Upper lobe of right lung (tissue), 1 donor: ENCODE results near the gene TBK1. TPM values are rescaled to one million over a fixed set of nuclear protein-coding genes. Genes with fewer than 3 reads are reported as not detected.

Experiments used
- ATAC-seq: fragments of 200-7000 bp; cut with Tn5 transposase; one replicate; pipeline ENCODE4 v1.9.1; 2020; ENCODE audit warnings: mild to moderate bottlenecking, moderate library complexity
- DNase-seq: peaks from one replicate; pipeline ENCODE4 v3.0.0-alpha.2; 2020
- H3K27ac ChIP-seq: fragments of 200-600 bp; one replicate; pipeline ENCODE4 v1.8.0; 2022
- H3K27me3 ChIP-seq: fragments of 200-600 bp; one replicate; pipeline ENCODE4 v1.8.0; 2022; ENCODE audit warnings: mild to moderate bottlenecking
- H3K36me3 ChIP-seq: fragments of 200-600 bp; one replicate; pipeline ENCODE4 v1.8.0; 2022
- H3K4me1 ChIP-seq: fragments of 200-600 bp; one replicate; pipeline ENCODE4 v1.8.0; 2022
- H3K4me3 ChIP-seq: fragments of 200-600 bp; one replicate; pipeline ENCODE4 v1.8.0; 2022; ENCODE audit warnings: mild to moderate bottlenecking
- H3K9me3 ChIP-seq: fragments of 200-600 bp; one replicate; pipeline ENCODE4 v1.8.0; 2022
- intact Hi-C: fragments of 100-400 bp; cut with DNase I; formaldehyde crosslinking; loops from one replicate; pipeline ENCODE4 v1.11.0; 2022
- total RNA-seq: library from RNA; stranded (reverse); fragmentation: NEBNext Ultra II Directional; extraction: Animal tissue kit (Norgen Biotek cat#: 25700); gene quantifications from one replicate; pipeline ENCODE4 v1.2.1, GENCODE V29; 2021
- TF ChIP-seq, protein P1 (sequence below): fragments of 200-600 bp; IDR thresholded peaks from one replicate; pipeline ENCODE4 v1.8.0; 2022; ENCODE audit warnings: antibody characterized with exemption
- donor health status: DM: no; HTN: yes; CAD: no; lungs with severe emphysema.

The TBK1 gene
- total RNA-seq, 1 donor from 2014 or later, result 28.2 TPM

DNA sequence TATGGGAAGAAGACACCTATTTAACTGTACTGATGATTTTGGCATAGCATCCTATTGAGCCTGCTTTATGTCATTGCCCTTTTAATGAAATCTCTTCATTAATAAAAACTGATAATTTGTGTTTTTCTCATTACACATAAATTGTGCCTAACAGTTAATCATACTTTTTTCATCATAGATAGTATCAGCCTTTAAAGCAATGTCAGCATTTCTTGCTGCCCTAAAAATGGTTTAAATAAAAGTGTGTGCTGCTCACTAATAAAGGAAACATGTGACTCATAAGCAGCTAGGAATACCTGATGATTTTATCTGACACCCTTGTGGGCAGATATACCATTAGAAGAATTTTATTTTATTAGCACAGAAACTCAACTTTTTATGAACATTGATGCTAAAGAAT is 26.7 kb downstream of the TBK1 start:
- intact Hi-C loops, result no loop called here
- no peak for DNase-seq
- H3K4me1 ChIP-seq, result no peaks in the 10 kb centered on the region
- H3K9me3 ChIP-seq, result peaks cover 5% of the 10 kb centered on the region
- no peak overlapping the region for H3K4me3 ChIP-seq
- H3K27ac ChIP-seq, result no peak overlapping the region
- peaks cover 81% of the 10 kb centered on the region for H3K36me3 ChIP-seq
- TF ChIP-seq, protein P1, sequence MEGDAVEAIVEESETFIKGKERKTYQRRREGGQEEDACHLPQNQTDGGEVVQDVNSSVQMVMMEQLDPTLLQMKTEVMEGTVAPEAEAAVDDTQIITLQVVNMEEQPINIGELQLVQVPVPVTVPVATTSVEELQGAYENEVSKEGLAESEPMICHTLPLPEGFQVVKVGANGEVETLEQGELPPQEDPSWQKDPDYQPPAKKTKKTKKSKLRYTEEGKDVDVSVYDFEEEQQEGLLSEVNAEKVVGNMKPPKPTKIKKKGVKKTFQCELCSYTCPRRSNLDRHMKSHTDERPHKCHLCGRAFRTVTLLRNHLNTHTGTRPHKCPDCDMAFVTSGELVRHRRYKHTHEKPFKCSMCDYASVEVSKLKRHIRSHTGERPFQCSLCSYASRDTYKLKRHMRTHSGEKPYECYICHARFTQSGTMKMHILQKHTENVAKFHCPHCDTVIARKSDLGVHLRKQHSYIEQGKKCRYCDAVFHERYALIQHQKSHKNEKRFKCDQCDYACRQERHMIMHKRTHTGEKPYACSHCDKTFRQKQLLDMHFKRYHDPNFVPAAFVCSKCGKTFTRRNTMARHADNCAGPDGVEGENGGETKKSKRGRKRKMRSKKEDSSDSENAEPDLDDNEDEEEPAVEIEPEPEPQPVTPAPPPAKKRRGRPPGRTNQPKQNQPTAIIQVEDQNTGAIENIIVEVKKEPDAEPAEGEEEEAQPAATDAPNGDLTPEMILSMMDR, result no peak
- no peaks in the 10 kb centered on the region for H3K27me3 ChIP-seq
- ATAC-seq, result no peak

DNA sequence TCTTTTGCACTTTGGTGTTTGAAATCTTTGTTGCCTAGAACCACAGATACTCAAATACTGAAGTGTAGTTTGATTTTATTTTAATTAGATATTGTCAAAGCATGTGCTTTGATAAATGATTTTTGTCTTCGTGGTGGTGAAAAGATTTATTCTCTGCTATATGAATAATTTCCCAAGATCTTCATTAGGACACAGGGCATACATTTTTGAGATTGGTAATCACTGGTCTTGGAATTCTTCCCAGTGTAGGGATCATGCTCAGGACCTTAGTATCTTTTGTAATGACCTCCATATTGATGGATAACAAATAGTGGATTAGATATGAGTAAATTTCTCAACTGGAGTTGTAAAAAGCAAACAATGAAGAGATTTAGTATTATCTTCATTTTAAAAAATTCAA is 28.2 kb downstream of the TBK1 start:
- H3K27ac ChIP-seq, result no peak overlapping the region
- H3K36me3 ChIP-seq, result peaks cover 81% of the 10 kb centered on the region
- ATAC-seq (no peak), DNase-seq (no peak)
- intact Hi-C loops, result no loop called here
- TF ChIP-seq, protein P1, result no peak
- H3K27me3 ChIP-seq, result no peaks in the 10 kb centered on the region
- H3K4me3 ChIP-seq, result no peak overlapping the region
- H3K9me3 ChIP-seq, result peaks cover 4% of the 10 kb centered on the region
- no peaks in the 10 kb centered on the region for H3K4me1 ChIP-seq

DNA sequence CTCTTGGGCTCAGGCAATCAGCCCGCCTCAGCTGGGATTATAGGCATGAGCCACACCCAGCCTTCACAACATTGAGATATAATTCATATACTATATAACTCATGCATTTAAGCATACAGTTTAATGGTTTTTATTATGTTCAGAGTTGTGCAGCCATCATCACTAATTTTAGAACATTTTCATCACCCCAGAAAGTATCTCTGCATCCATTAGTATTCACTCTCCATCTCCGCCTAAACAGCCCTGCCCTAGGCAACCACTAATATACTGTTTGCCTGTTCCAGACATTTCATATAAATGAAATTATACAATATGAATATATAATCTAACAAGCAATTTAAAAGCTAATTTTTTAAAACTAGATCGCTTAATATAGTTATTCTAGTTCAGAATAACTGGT is 34.7 kb downstream of the TBK1 start:
- no peaks in the 10 kb centered on the region for H3K27me3 ChIP-seq
- no peaks in the 10 kb centered on the region for H3K4me1 ChIP-seq
- ATAC-seq, result no peak
- H3K27ac ChIP-seq, result no peak overlapping the region
- DNase-seq, result no peak
- H3K4me3 ChIP-seq, result no peak overlapping the region
- H3K36me3 ChIP-seq, result peaks cover 99% of the 10 kb centered on the region
- TF ChIP-seq, protein P1, result no peak
- intact Hi-C loops, result no loop called here
- H3K9me3 ChIP-seq, result no peaks in the 10 kb centered on the region

DNA sequence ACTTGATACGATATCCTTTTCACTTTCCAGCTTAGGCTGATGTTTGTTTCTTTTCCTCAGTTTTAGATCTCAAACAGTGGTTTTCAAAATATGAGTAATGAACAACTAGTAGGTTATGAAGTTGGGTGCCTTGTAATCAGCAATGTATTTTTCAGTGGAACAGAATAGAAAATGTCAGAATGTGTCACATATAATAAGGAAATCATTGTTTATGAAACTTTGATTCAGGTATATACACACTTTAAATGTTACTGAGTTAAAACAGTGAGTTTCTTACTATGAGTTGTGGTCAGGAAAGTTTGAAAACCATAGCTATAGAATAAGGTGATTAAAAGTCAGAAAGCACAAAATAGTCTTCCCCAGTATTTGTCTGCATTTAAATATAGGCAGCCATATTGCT is 39.8 kb downstream of the TBK1 start:
- Histone ChIP-seq H3K27ac (no peak overlapping the region), H3K4me1 (no peaks in the 10 kb centered on the region), H3K4me3 (no peak overlapping the region), H3K36me3 (peaks cover 100% of the 10 kb centered on the region), H3K27me3 (no peaks in the 10 kb centered on the region), H3K9me3 (no peaks in the 10 kb centered on the region)
- ATAC-seq, result no peak
- TF ChIP-seq, protein P1, result no peak
- DNase-seq, result no peak
- intact Hi-C loops, result no loop called here

DNA sequence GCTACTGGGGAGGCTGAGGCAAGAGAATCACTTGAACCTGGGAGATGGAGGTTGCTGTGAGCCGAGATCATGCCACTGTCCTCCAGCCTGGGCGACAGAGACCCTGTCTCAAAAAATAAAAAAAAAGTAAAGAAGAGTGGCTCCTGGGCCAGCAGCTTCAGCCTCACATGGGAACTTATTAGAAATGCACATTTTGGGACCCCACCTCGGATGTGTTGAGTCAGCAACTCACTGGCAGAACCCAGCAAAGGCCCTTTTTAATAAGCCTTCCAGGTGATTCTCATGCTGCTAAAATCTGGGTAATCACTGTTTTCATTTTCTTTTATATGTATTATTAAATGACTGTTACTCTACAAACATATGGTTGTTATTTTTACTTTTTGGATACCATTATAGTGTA is 41.6 kb downstream of the TBK1 start:
- Histone ChIP-seq H3K4me3 (no peak overlapping the region), H3K9me3 (no peaks in the 10 kb centered on the region), H3K27me3 (no peaks in the 10 kb centered on the region), H3K36me3 (peaks cover 100% of the 10 kb centered on the region), H3K27ac (no peak overlapping the region), H3K4me1 (no peaks in the 10 kb centered on the region)
- intact Hi-C loops, result no loop called here
- ATAC-seq (no peak), DNase-seq (no peak)
- TF ChIP-seq, protein P1, result no peak
